CD4-positive, alpha-beta T cell treated with Interleukin-15 for 4 hours (primary cell): ENCODE data around the gene ROM1.
"Not testable (repeated sequence)": the region's sequence is repeated elsewhere in the genome, so short reads cannot be mapped to it uniquely, and the experiment has no call there.

Source experiments
- DNase-seq: peaks from one replicate; pipeline ENCODE4 v3.0.0-alpha.2; 2020; ENCODE audit warnings: low spot score

The ROM1 gene

GRCh38 chr11:62612366-62613290, at the start of gene ROM1, which contains the start of gene EML3:
TSS of gene ROM1 (plus strand) at chr11:62613257. CDS start at chr11:62613282, 25 bp downstream.
TSS of gene EML3 (minus strand) at chr11:62612775. CDS start at chr11:62612457, 318 bp downstream.
- peak; percentile 91 for DNase-seq

DNA sequence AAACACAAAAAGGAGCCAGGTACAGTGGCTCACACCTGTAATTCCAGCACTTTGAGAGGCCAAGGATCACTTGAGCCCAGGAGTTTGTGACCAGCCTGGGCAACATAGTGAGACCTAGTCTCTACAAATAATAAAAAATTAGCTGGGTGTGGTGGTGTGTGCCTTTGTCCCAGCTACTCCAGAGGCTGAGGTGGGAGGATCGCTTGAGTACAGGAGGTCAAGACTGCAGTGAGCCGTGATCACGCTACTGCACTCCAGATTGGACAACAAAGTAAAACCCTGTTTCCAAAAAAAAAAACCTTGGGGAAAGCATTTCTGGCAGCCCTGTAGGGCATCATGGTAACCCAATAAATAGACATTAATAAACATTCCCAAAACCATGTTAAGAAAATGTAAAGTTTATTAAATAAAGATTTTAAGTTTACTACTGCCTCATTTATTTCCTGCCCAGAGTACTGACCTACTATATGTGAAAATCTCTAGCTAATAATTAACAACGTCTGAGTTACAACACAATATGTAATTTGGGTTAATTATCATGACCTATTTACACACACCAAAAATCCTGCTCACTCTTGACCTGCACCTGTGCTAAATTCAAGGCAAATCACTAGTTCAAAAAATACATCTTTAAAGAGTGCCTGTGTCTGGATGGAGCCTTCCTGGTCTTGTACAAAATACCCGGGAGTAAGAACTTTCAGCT, 47.8 kb upstream of the ROM1 start:
- no peak for DNase-seq

- DNase-seq: no peak
Observed at GRCh38 chr11:62566247-62566646, 46.8 kb upstream of the ROM1 start.

GRCh38 chr11:62567018-62567633, 45.9 kb upstream of the ROM1 start:
- DNase-seq: no peak

DNA sequence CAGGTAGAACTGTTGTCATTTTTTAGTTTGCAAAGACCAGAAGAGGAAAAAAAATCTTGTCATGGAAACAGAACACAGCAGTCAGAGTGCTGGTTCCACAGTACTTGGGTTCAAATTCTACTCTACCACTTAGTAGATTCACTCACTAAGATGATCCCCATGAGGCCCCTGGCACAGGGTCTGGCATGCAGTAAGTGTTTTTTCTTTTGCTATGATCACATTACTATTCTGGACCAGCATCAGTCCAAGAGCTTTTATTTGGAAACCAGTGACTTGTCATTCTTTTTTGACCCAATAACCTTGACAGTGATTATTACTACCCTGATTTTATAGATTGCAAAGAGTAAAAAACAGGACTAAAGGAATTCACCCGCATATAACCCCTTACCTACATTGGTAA, 43.4 kb upstream of the ROM1 start:
- DNase-seq: no peak

- not testable (repeated sequence) for DNase-seq
Observed at GRCh38 chr11:62570903-62571302, 42.2 kb upstream of the ROM1 start.

DNA sequence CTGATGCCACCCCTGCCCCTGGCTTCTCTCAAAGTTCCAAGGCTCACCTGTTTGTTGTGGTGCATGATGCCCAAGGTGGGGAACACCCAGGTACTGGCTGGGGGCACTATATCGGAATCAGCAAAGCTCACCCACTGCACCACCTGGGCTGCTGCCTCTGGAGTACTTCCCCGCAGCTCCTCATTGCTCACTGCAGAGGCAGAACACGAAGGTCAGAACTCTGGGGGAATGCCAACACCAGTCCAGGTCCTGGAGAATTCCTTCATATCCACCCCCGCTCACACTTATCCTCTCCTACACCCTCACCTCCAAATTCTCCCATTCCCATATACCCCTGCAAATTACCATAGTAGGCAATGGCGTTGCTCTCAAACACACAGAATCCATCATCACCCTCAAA, 41.6 kb upstream of the ROM1 start:
- DNase-seq: not testable (repeated sequence)

DNA sequence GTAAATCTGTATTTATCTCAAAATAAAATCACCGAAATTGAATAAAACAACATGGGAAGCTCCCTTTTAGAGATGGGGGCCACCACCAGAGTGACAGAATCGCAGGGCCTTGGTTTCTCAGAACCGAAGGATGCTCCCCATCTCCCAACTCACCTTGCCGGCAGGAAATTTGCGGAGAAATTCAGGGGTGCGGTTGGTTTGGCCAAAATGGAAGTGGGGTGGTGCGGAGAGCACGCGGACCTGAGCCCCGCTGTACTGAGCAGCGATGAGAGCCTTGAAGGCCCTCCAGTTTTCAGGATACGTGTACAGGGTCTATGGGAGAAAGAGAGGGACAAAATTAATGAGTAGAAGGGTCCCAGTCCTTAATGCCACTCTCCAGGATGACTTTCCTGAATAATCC, 40.6 kb upstream of the ROM1 start:
- no peak for DNase-seq

GRCh38 chr11:62573006-62573591, 40.0 kb upstream of the ROM1 start:
- peak; percentile 14 for DNase-seq

- peak; percentile 99 for DNase-seq
Observed at GRCh38 chr11:62573592-62574362, 39.3 kb upstream of the ROM1 start, which contains the start of gene EEF1G. TSS of gene EEF1G (minus strand) at chr11:62573891. CDS start at chr11:62573842, 49 bp downstream.

DNA sequence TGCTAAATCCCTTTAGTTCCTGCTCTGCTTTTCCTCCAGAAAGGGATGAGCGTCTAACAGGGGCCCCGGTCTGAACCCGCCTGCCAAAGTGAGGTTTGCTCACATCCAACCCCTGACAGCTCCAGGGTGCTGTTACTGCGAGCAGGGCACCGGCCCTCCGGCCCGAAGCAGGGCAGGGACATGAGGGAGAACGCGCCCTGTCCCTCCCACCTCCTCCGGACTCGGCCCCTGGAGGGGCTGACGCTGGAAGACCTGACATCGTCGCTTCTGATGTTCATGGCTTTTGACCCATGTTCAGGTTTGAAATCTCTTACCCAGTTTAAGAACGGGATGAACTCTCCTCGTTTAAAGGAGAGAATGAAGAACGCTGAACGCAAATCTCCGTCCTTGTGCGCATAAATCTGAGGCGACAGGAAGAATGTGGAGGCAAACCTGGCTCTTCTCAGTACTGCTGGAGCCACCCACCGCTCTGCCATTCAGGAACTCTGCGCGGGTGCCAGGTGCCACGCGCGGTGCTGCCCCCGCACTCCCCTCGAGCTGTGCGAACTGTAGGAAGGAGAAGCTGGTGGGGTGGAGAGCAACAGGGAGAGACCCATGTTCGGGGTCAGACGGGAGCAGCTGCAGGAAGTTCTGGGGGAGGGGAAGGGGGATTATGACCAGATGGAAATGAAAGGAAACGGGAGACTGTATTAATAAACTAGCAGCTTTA, 38.5 kb upstream of the ROM1 start:
- no peak for DNase-seq

DNA sequence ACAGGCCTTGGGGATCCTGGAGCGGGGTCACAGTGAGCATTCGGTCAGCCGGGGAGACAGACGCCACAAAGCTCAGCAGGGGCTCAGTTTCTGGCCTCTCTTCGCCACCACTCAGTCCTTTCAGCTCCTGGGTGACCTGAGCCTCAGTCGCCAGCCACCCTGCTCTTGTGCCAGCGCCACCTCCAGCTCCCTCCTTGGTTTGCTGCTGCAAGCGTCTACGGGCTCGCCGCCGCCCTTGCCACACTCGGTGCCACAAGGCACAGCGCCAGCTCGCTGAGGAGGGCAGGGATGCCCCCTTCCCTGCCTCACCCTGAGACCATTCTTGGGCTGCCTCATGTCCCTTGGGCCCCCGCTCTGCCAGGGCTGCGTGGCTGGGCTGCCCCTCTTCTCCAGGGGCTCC, 37.9 kb upstream of the ROM1 start:
- DNase-seq: no peak

DNA sequence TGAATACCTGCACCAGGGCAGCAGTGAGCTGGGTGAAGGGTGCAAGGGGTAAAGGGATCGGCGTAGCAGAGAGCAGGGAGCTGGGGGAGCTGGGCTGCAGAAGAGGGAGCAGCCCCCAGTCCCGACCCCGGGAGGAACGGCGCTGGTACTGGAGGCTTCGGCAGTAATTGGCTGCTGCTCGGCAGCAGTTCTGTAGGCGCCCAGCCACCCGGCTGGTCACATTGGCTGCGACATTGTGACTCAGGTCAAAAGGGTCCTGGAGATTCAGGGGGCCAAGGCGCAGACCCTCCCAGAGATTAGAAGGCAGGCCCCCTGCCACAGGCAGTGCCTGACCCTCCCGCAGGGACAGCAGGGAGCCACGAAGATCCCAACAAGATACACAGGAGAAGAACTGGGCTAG, 37.2 kb upstream of the ROM1 start:
- DNase-seq: no peak

- no peak for DNase-seq
Observed at GRCh38 chr11:62577046-62577714, 35.9 kb upstream of the ROM1 start.

GRCh38 chr11:62578541-62578940, 34.5 kb upstream of the ROM1 start:
- DNase-seq: no peak

DNA sequence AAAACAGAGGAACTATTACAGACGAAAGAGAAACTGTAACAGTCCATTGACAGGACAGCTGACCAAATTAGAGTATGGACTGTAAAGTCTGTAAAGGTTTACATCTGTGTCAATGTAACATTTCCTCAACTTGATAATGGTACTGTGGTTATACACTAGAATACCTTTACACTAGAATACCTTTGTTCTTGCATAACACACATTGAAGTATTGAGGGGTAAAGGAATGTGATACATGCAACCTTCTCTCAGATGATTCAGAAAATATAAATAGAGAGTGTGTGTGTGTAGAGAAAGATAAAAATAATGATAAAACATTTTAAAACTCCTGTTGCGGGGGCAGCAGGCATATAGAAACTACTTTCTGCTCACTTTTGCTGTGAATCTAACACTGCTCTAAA, 33.8 kb upstream of the ROM1 start:
- DNase-seq: no peak

- DNase-seq: no peak
Observed at GRCh38 chr11:62580959-62581715, 31.9 kb upstream of the ROM1 start.

- DNase-seq: not testable (repeated sequence)
Observed at GRCh38 chr11:62581735-62582134, 31.3 kb upstream of the ROM1 start.

GRCh38 chr11:62585356-62585755, 27.7 kb upstream of the ROM1 start:
- not testable (repeated sequence) for DNase-seq
